ENCODE results near the gene DYRK1B.

DNA sequence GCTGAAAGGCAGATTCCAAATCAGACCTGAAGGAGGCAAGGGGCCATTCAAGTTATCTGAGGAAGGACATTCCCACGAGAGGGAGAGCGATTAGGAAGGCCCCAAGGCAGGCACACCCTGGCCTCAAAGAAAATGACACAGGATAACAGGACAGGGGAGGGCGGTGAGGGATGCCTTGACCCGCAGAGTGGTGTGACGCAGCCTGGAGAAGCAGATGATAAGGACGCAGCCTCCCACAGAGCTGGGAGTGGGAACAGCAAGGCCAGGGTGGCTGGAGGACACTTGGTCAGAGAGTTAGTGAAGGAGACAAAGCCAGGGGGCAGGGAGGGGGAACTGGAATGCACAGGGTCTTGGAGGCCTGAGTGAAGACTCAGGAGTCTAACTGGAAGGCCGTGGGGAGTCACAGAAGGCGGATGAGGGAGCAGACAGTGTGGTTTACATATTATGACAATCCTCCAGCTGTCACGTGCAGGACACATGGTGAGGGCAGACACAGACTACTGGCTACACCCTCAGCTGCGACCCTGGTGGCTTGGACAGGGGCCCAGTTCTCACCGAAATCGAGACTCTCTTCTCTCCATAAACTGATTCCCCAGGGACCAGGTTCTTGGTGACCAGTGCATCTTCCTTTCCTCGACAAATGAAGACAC lies 5.8 kb upstream of the DYRK1B start:
- TF ChIP-seq, protein P1, sequence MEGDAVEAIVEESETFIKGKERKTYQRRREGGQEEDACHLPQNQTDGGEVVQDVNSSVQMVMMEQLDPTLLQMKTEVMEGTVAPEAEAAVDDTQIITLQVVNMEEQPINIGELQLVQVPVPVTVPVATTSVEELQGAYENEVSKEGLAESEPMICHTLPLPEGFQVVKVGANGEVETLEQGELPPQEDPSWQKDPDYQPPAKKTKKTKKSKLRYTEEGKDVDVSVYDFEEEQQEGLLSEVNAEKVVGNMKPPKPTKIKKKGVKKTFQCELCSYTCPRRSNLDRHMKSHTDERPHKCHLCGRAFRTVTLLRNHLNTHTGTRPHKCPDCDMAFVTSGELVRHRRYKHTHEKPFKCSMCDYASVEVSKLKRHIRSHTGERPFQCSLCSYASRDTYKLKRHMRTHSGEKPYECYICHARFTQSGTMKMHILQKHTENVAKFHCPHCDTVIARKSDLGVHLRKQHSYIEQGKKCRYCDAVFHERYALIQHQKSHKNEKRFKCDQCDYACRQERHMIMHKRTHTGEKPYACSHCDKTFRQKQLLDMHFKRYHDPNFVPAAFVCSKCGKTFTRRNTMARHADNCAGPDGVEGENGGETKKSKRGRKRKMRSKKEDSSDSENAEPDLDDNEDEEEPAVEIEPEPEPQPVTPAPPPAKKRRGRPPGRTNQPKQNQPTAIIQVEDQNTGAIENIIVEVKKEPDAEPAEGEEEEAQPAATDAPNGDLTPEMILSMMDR (optimal IDR thresholded peaks at IDR 0.05 in 1 of 3, IDR thresholded peaks at IDR 0.05 in 1 of 3, conservative IDR thresholded peaks at IDR 0.05 in 1 of 3; ENCODE audit: extremely low read depth in 1 of 3, insufficient read depth in 2 of 3, low read length in 3 of 3) = no peak
- no peak for TF ChIP-seq EZH2 (IDR thresholded peaks at IDR 0.05; ENCODE audit: low read length)

Data from keratinocyte (primary cell).